Activated naive CD8-positive, alpha-beta T cell treated with anti-CD3 and anti-CD28 coated beads for 36 hours (primary cell): Measurements from ENCODE around the gene P2RX1. TPM values are rescaled to one million over a fixed set of nuclear protein-coding genes. Genes with fewer than 3 reads are reported as not detected.
"Not testable (repeated sequence)": the region's sequence is repeated elsewhere in the genome, so short reads cannot be mapped to it uniquely, and the experiment has no call there.

ENCODE experiments used
- DNase-seq: peaks from one replicate; pipeline ENCODE4 v3.0.0; 2021
- H3K27ac Mint-ChIP-seq: one replicate; pipeline ENCODE4 v1.8.0; 2022; ENCODE audit warnings: mild to moderate bottlenecking, moderate library complexity, mixed read lengths
- H3K27me3 Mint-ChIP-seq: one replicate; pipeline ENCODE4 v1.8.0; 2022; ENCODE audit warnings: mild to moderate bottlenecking, mixed read lengths
- H3K36me3 Mint-ChIP-seq: one replicate; pipeline ENCODE4 v1.8.0; 2021; ENCODE audit warnings: mild to moderate bottlenecking, mixed read lengths
- H3K4me1 Mint-ChIP-seq: one replicate; pipeline ENCODE4 v1.8.0; 2021; ENCODE audit warnings: mixed read lengths
- H3K4me3 Mint-ChIP-seq: one replicate; pipeline ENCODE4 v1.8.0; 2022; ENCODE audit warnings: mild to moderate bottlenecking, moderate library complexity, mixed read lengths
- H3K9me3 Mint-ChIP-seq: one replicate; pipeline ENCODE4 v1.8.0; 2022; ENCODE audit warnings: mixed read lengths
- total RNA-seq, 2 experiments: library from RNA; stranded (reverse); gene quantifications; one replicate each; pipeline ENCODE4 v1.2.3, GENCODE V29; 2021

Gene P2RX1
- total RNA-seq, 2 experiments from 2014 or later, result 0.45 to 0.54 TPM

GRCh38 chr17:3956327-3956957 lies 40.2 kb upstream of the P2RX1 start:
- Mint-ChIP-seq H3K9me3 (no peaks in the 10 kb centered on the region), H3K27ac (peak overlapping the region; percentile 27), H3K27me3 (no peaks in the 10 kb centered on the region), H3K36me3 (peaks cover 4% of the 10 kb centered on the region), H3K4me3 (no peak overlapping the region), H3K4me1 (peaks cover 43% of the 10 kb centered on the region)
- peak; percentile 23 for DNase-seq

GRCh38 chr17:3955673-3955988 lies 39.4 kb upstream of the P2RX1 start:
- H3K27ac Mint-ChIP-seq, result no peak overlapping the region
- no peaks in the 10 kb centered on the region for H3K27me3 Mint-ChIP-seq

GRCh38 chr17:3954976-3955672 lies 38.9 kb upstream of the P2RX1 start:
- H3K4me1 Mint-ChIP-seq, result peaks cover 31% of the 10 kb centered on the region
- H3K36me3 Mint-ChIP-seq, result peaks cover 1% of the 10 kb centered on the region
- no peaks in the 10 kb centered on the region for H3K27me3 Mint-ChIP-seq
- no peaks in the 10 kb centered on the region for H3K9me3 Mint-ChIP-seq
- no peak overlapping the region for H3K27ac Mint-ChIP-seq
- H3K4me3 Mint-ChIP-seq, result no peak overlapping the region
- DNase-seq, result no peak

More at GRCh38 chr17:3955673-3955988, 39.4 kb upstream of the P2RX1 start:
- Mint-ChIP-seq H3K4me3 (no peak overlapping the region), H3K4me1 (peaks cover 36% of the 10 kb centered on the region), H3K9me3 (no peaks in the 10 kb centered on the region), H3K36me3 (peaks cover 2% of the 10 kb centered on the region)
- DNase-seq, result no peak

GRCh38 chr17:3954086-3954485 lies 37.8 kb upstream of the P2RX1 start:
- H3K27me3 Mint-ChIP-seq, result no peaks in the 10 kb centered on the region
- no peak overlapping the region for H3K27ac Mint-ChIP-seq
- DNase-seq, result no peak
- no peaks in the 10 kb centered on the region for H3K9me3 Mint-ChIP-seq
- H3K36me3 Mint-ChIP-seq, result peaks cover 1% of the 10 kb centered on the region
- H3K4me3 Mint-ChIP-seq, result no peak overlapping the region
- peaks cover 23% of the 10 kb centered on the region for H3K4me1 Mint-ChIP-seq

GRCh38 chr17:3953542-3953941 lies 37.3 kb upstream of the P2RX1 start:
- no peaks in the 10 kb centered on the region for H3K27me3 Mint-ChIP-seq
- DNase-seq, result no peak
- no peaks in the 10 kb centered on the region for H3K9me3 Mint-ChIP-seq
- no peak overlapping the region for H3K27ac Mint-ChIP-seq
- peaks cover 21% of the 10 kb centered on the region for H3K4me1 Mint-ChIP-seq
- H3K36me3 Mint-ChIP-seq, result peaks cover 1% of the 10 kb centered on the region
- no peak overlapping the region for H3K4me3 Mint-ChIP-seq

- Mint-ChIP-seq H3K4me3 (no peak overlapping the region), H3K4me1 (peaks cover 12% of the 10 kb centered on the region), H3K9me3 (no peaks in the 10 kb centered on the region), H3K27ac (no peak overlapping the region), H3K27me3 (no peaks in the 10 kb centered on the region), H3K36me3 (peaks cover 1% of the 10 kb centered on the region)
- no peak for DNase-seq
Observed at GRCh38 chr17:3952186-3952585, 35.9 kb upstream of the P2RX1 start.

- peaks cover 1% of the 10 kb centered on the region for H3K36me3 Mint-ChIP-seq
- H3K4me3 Mint-ChIP-seq, result no peak overlapping the region
- no peaks in the 10 kb centered on the region for H3K9me3 Mint-ChIP-seq
- peaks cover 4% of the 10 kb centered on the region for H3K4me1 Mint-ChIP-seq
- no peaks in the 10 kb centered on the region for H3K27me3 Mint-ChIP-seq
- DNase-seq, result no peak
- no peak overlapping the region for H3K27ac Mint-ChIP-seq
Observed at GRCh38 chr17:3951420-3951819, 35.2 kb upstream of the P2RX1 start.

- H3K9me3 Mint-ChIP-seq, result no peaks in the 10 kb centered on the region
- H3K27me3 Mint-ChIP-seq, result no peaks in the 10 kb centered on the region
- no peak for DNase-seq
- no peaks in the 10 kb centered on the region for H3K4me1 Mint-ChIP-seq
- H3K4me3 Mint-ChIP-seq, result no peak overlapping the region
- H3K27ac Mint-ChIP-seq, result no peak overlapping the region
- peaks cover 1% of the 10 kb centered on the region for H3K36me3 Mint-ChIP-seq
Observed at GRCh38 chr17:3951003-3951402, 34.7 kb upstream of the P2RX1 start.

GRCh38 chr17:3950584-3950983 lies 34.3 kb upstream of the P2RX1 start:
- H3K36me3 Mint-ChIP-seq, result peaks cover 6% of the 10 kb centered on the region
- H3K4me1 Mint-ChIP-seq, result peaks cover 2% of the 10 kb centered on the region
- no peaks in the 10 kb centered on the region for H3K9me3 Mint-ChIP-seq
- no peak for DNase-seq
- H3K4me3 Mint-ChIP-seq, result no peak overlapping the region
- H3K27me3 Mint-ChIP-seq, result no peaks in the 10 kb centered on the region
- H3K27ac Mint-ChIP-seq, result no peak overlapping the region

GRCh38 chr17:3949418-3949817 lies 33.2 kb upstream of the P2RX1 start:
- no peak overlapping the region for H3K4me3 Mint-ChIP-seq
- no peaks in the 10 kb centered on the region for H3K9me3 Mint-ChIP-seq
- peaks cover 9% of the 10 kb centered on the region for H3K36me3 Mint-ChIP-seq
- DNase-seq, result no peak
- no peaks in the 10 kb centered on the region for H3K27me3 Mint-ChIP-seq
- H3K27ac Mint-ChIP-seq, result no peak overlapping the region
- H3K4me1 Mint-ChIP-seq, result peaks cover 2% of the 10 kb centered on the region

- H3K27me3 Mint-ChIP-seq, H3K4me1 Mint-ChIP-seq, H3K27ac Mint-ChIP-seq, H3K4me3 Mint-ChIP-seq, H3K36me3 Mint-ChIP-seq, DNase-seq, H3K9me3 Mint-ChIP-seq: not testable (repeated sequence)
Observed at GRCh38 chr17:3948551-3948950, 32.3 kb upstream of the P2RX1 start.

- peaks cover 15% of the 10 kb centered on the region for H3K36me3 Mint-ChIP-seq
Observed at GRCh38 chr17:3947318-3947810, 31.1 kb upstream of the P2RX1 start.

GRCh38 chr17:3946711-3947235 lies 30.5 kb upstream of the P2RX1 start:
- Mint-ChIP-seq H3K36me3 (peaks cover 15% of the 10 kb centered on the region), H3K4me1 (peaks cover 2% of the 10 kb centered on the region), H3K9me3 (no peaks in the 10 kb centered on the region), H3K27me3 (no peaks in the 10 kb centered on the region), H3K4me3 (no peak overlapping the region), H3K27ac (no peak overlapping the region)
- DNase-seq, result no peak

More at GRCh38 chr17:3947318-3947810, 31.1 kb upstream of the P2RX1 start:
- Mint-ChIP-seq H3K9me3 (no peaks in the 10 kb centered on the region), H3K4me1 (peaks cover 2% of the 10 kb centered on the region), H3K27ac (no peak overlapping the region), H3K4me3 (no peak overlapping the region), H3K27me3 (no peaks in the 10 kb centered on the region)
- DNase-seq, result no peak

GRCh38 chr17:3944485-3945388 lies 28.5 kb upstream of the P2RX1 start:
- H3K4me3 Mint-ChIP-seq, result no peak overlapping the region
- no peaks in the 10 kb centered on the region for H3K9me3 Mint-ChIP-seq
- no peak overlapping the region for H3K27ac Mint-ChIP-seq
- no peaks in the 10 kb centered on the region for H3K27me3 Mint-ChIP-seq
- H3K4me1 Mint-ChIP-seq, result peaks cover 2% of the 10 kb centered on the region
- H3K36me3 Mint-ChIP-seq, result peaks cover 16% of the 10 kb centered on the region
- DNase-seq, result peak; percentile 48
